Measurements from ENCODE around the gene NRP1. TPM values are rescaled to one million over a fixed set of nuclear protein-coding genes. Genes with fewer than 3 reads are reported as not detected.

Gene NRP1
- polyA plus RNA-seq, 3 donors, result 1.1 to 1.7 (median 1.3) TPM

GRCh38 chr10:33382921-33383713 is 48.6 kb upstream of the NRP1 start:
- Histone ChIP-seq H3K4me3 (replicated peaks in 1 of 3; ENCODE audit: low read depth in 2 of 3, low read length in 3 of 3) (no peak overlapping the region), H3K79me2 (ENCODE audit: insufficient read depth, low read length) (no peaks in the 10 kb centered on the region), H2AFZ (ENCODE audit: insufficient read depth, low read depth, low read length, poor library complexity, severe bottlenecking) (no peak overlapping the region), H3K36me3 (replicated peaks in 1 of 2; ENCODE audit: control insufficient read depth in 1 of 2, insufficient read depth in 2 of 2, low read length in 2 of 2) (no peaks in the 10 kb centered on the region), H3K9ac (ENCODE audit: insufficient read depth, low read length, poor library complexity, severe bottlenecking) (no peak overlapping the region), H3K9me3 (replicated peaks in 1 of 2; ENCODE audit: control insufficient read depth in 1 of 2, insufficient read depth in 1 of 2, low read length in 2 of 2) (no peaks in the 10 kb centered on the region), H3K27me3 (ENCODE audit: control insufficient read depth in 2 of 2, insufficient read depth in 2 of 2, low read length in 2 of 2) (no peaks in the 10 kb centered on the region), H3K4me2 (replicated peaks; ENCODE audit: extremely low read depth, low read length, poor library complexity, severe bottlenecking) (no peak overlapping the region), H3K4me1 (ENCODE audit: control insufficient read depth in 1 of 2, insufficient read depth in 2 of 2, low read length in 2 of 2) (no peaks in the 10 kb centered on the region), H3K27ac (ENCODE audit: low read depth in 1 of 2, low read length in 2 of 2) (no peak overlapping the region), H4K20me1 (ENCODE audit: insufficient read depth, low read length) (no peaks in the 10 kb centered on the region)
- no peak for TF ChIP-seq CTCF (IDR thresholded peaks at IDR 0.05)
- Mint-ChIP-seq H3K4me1 (no peaks in the 10 kb centered on the region), H3K4me3 (no peak overlapping the region), H3K9me3 (peaks cover 0 to 7% (median 1%) of the 10 kb centered on the region in 7 donors), H3K27ac (no peak overlapping the region), H3K36me3 (no peaks in the 10 kb centered on the region), H3K27me3 (ENCODE audit: low read depth in 3 of 3) (peaks cover 5 to 8% (median 6%) of the 10 kb centered on the region in 3 donors)
- no peak for DNase-seq
- no CpG with 5 or more reads among the region's 4 CpGs for WGBS (ENCODE audit: insufficient coverage)
- intact Hi-C loops (cut with micrococcal nuclease), result no loop called here

DNA sequence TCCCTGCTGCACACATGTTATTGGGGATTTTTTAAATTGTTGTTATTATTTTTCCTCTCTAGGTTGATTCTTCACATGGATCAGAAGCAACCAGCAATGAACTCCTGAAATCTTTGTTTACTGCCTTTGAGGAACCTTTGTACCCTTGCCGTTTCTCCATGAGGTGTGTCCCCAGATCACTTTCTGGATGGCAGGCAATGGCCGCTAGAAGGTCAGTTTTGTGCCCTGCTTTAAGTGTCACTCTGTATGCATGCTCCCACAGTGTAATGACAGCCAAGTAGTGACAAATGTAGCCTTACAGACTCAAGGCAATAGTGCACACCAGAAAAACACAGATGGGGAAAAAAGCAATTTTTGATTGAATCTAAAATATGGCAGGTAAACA is 47.7 kb upstream of the NRP1 start:
- H3K36me3 ChIP-seq (replicated peaks in 1 of 2; ENCODE audit: control insufficient read depth in 1 of 2, insufficient read depth in 2 of 2, low read length in 2 of 2), result no peaks in the 10 kb centered on the region
- no peaks in the 10 kb centered on the region for H3K79me2 ChIP-seq (ENCODE audit: insufficient read depth, low read length)
- no peak overlapping the region for H3K27ac Mint-ChIP-seq
- no peaks in the 10 kb centered on the region for H3K9me3 ChIP-seq (replicated peaks in 1 of 2; ENCODE audit: control insufficient read depth in 1 of 2, insufficient read depth in 1 of 2, low read length in 2 of 2)
- no peak for TF ChIP-seq CTCF (IDR thresholded peaks at IDR 0.05)
- no peak overlapping the region for H3K4me3 ChIP-seq (replicated peaks in 1 of 3; ENCODE audit: low read depth in 2 of 3, low read length in 3 of 3)
- no peaks in the 10 kb centered on the region for H3K27me3 ChIP-seq (ENCODE audit: control insufficient read depth in 2 of 2, insufficient read depth in 2 of 2, low read length in 2 of 2)
- no peaks in the 10 kb centered on the region for H4K20me1 ChIP-seq (ENCODE audit: insufficient read depth, low read length)
- H2AFZ ChIP-seq (ENCODE audit: insufficient read depth, low read depth, low read length, poor library complexity, severe bottlenecking), result no peak overlapping the region
- intact Hi-C loops (cut with micrococcal nuclease), result no loop called here
- H3K4me1 ChIP-seq (ENCODE audit: control insufficient read depth in 1 of 2, insufficient read depth in 2 of 2, low read length in 2 of 2), result no peaks in the 10 kb centered on the region
- H3K9me3 Mint-ChIP-seq, result peaks cover 0 to 4% (median 1%) of the 10 kb centered on the region in 7 donors
- DNase-seq, result no peak
- no peak overlapping the region for H3K4me2 ChIP-seq (replicated peaks; ENCODE audit: extremely low read depth, low read length, poor library complexity, severe bottlenecking)
- H3K36me3 Mint-ChIP-seq, result no peaks in the 10 kb centered on the region
- no peak overlapping the region for H3K9ac ChIP-seq (ENCODE audit: insufficient read depth, low read length, poor library complexity, severe bottlenecking)
- 95% methylated on average over 2 of the region's 2 CpGs for WGBS (ENCODE audit: insufficient coverage)
- no peak overlapping the region for H3K4me3 Mint-ChIP-seq
- H3K4me1 Mint-ChIP-seq, result no peaks in the 10 kb centered on the region
- no peak overlapping the region for H3K27ac ChIP-seq (ENCODE audit: low read depth in 1 of 2, low read length in 2 of 2)
- H3K27me3 Mint-ChIP-seq (ENCODE audit: low read depth in 3 of 3), result peaks cover 5 to 8% (median 6%) of the 10 kb centered on the region in 3 donors
